Stimulated activated CD4-positive, alpha-beta T cell treated with anti-CD3 and anti-CD28 coated beads, Interleukin-12 subunit alpha, Interleukin-12 subunit beta, amount 100 ng/mL, for 24 hours (primary cell): ENCODE measurements around the gene COL9A3.

Experiments
- DNase-seq, 2 experiments: peaks; one replicate each; pipeline ENCODE4 v3.0.0-alpha.2; 2020; ENCODE audit warnings: low read depth in 2 of 2

COL9A3 gene

DNA sequence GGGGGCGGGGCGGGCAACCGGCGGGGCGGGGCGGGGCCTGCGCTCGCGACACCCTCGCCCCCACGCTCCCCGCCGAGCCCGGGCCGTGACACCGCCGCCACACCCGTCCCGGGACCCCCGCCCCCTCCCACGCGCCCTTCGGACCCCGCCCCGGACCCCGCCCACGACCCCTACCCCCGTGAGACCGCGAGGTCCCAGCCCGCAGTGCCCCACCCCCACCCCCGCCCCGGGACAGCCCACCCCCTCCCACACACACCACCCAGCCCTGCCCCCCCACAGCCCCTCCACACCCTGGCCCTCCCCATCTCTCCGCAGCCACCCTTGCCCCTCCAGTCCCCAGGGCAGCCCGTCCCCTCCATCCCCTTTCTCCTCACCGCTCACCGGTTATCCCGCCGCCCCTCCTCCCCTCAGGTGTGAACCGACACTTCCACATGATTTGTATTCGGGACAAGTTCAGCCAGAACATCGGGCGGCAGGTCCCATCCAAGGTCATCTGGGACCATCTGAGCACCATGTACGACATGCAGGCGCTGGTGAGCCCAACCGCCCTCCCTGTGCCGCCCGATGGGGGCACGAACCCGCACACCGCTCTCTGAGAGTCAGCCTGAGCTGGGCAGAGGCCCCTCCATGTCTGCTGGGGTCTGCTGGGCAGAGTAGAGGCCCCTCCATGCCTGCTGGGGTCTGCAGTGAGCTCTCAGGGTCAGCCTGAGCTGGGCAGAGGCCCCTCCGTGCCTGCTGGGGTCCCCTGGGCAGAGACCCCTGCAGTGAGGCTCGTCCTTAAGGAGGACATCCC lies 20.0 kb upstream of the COL9A3 start:
- DNase-seq: no peak

GRCh38 chr20:62797671-62798532 lies 18.9 kb upstream of the COL9A3 start:
- no peak for DNase-seq

- no peak for DNase-seq
These were observed 17.8 kb upstream of the COL9A3 start for GRCh38 chr20:62799036-62799435.

DNA sequence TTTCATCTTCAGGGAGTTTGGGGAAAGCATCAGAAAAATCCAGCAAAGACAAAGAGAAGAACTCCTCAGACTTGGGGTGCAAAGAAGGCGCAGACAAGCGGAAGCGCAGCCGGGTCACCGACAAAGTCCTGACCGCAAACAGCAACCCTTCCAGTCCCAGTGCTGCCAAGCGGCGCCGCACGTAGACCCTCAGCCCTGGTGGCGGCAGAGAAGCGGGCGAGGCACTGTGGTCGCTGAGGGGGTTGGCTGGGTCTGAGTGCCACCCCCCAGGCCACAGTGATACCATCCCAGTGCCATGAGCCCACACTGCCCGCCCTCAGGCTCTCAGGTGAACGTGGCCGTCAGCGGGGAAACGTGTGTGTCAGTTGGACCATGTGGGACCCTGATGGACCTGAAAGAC lies 17.4 kb upstream of the COL9A3 start:
- DNase-seq: no peak

DNA sequence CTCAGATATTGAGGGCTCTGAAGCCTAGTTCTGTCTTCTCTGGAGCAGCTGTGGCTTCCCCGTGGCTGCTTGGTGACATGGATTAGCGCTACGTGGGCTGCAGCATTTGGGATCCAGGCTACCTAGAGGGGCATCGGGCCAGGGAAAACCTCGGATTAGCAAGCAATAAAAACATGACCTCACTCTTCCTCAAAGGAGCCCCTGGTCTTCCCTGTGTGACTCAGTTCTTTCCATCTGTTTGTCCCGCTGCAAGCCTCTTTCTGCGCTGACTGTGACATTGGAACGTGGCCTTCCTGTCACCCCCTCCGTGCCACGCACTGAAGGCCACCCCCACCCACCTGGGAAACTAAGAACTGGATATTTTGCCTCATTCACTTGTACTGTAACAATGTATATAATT lies 17.0 kb upstream of the COL9A3 start:
- no peak for DNase-seq

DNA sequence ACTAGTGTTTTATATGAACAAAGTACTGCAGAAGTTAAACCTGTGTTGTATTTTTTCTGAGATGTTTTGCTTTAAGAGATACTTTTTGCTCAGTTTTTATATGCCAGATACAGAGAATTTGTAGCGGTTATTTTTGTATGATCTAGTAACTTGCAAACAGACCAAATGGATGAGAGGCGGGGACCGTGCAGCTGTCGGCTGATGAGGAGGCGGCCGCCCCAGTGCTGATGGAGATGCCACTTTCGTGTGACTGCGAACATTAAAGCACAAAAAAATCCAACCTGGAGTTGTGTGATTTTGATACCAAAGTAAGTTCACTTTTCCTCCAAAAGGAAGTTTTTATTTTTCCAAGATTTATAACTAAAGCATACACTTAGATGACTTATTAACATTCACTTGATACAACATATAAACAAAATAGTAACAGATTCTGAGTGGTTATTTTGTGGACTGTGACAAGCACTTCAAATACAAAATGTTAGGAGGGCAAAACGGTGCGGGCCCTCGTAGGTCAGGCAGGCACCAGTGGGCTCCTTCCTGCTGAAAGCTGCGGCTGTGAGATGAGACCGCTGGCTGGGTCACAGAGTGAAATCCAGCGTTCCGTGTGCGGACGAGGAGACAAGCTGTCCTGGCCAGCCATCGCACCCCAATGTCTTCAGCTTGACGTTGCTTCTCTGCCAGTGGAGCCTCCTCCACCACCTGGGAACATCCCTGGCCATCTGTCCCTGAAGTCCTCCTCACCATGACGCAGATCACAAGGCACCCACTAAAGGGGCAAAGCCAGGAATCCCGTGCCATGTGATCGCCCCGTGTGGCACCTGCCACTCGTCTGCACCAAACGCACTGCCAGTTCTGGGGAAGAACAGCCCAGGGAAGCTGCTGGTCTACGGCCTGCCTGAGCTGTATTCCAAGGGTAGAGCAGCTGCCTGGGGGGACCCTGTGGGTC lies 16.3 kb upstream of the COL9A3 start:
- no peak for DNase-seq

DNA sequence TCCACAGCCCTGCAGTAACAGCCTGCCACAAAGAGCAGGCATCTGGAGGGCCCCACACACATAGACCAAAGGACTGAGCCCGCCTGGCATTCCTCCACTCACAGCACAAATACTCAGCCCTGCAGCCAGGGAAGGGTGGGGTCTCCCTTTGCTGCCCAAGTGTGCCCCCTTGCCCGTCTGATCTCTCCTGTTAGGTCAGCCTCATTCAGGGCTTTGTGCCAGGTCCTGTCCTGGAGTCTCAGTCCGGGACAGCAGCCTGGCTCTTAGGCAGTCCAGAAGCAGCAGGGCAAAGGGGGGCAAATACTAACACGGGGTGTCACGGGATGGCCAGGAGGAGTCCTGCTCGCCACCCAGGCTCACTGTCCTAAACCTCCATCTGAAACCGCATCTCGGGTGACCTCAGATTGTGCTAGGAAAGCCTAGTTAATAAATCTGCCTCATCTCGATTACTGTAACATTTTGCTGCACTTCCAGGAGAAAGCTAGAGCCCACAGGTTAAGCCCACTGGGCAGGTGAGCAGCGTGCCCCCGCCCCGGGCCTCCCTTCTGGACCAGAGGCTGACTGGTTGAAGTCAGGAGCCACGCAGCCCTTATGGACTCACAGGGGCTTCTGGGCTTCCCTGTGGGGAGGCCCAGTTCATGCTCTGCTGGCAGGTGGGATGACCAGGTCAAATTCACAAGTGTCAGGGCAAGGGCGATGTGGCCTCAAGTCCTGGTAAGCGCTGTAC lies 15.4 kb upstream of the COL9A3 start:
- no peak for DNase-seq

- DNase-seq: no peak
These were observed 14.7 kb upstream of the COL9A3 start for GRCh38 chr20:62802026-62802712.

- no peak for DNase-seq
These were observed 12.7 kb upstream of the COL9A3 start for GRCh38 chr20:62804021-62804626.

GRCh38 chr20:62804627-62805154 lies 12.2 kb upstream of the COL9A3 start, which contains the start of gene OGFR:
Gene OGFR (plus strand): TSS chr20:62804835. CDS start chr20:62804860, 25 bp downstream.
- peak; percentile 44 to 53 for DNase-seq

- DNase-seq: no peak
These were observed 11.6 kb upstream of the COL9A3 start for GRCh38 chr20:62805155-62805710.

- no peak for DNase-seq
These were observed 11.0 kb upstream of the COL9A3 start for GRCh38 chr20:62805711-62806382.

DNA sequence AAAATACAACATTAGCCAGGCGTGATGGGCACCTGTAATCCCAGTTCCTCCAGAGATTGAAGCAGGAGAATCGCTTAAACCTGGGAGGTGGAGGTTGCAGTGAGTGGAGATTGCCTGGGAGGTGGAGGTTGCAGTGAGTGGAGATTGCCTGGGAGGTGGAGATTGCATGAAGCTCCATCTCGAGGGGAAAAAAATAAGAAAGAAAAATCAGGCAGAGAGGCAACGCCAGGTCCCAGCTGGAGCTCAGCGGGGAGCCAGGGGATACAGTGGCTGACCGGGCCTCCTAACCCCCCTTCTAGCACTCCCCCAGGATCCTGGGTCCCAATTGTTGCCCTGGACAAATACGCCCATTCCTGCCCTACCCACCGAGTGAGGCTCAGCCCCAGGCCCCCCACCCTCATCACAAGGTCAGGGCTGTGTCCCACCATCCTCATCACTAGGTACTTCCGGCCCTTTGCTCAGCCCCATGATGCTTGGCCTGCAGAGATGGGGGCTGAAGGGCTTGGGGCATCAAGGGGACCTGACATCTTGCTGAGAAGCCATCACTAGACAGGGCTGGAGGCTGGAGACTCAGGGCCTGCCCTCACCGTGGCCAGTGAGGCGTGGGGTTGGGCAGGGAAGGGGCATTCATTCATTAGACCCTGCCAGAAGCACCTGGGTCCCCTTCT lies 10.3 kb upstream of the COL9A3 start:
- DNase-seq: no peak

- DNase-seq: no peak
These were observed 9.2 kb upstream of the COL9A3 start for GRCh38 chr20:62807444-62808210.

GRCh38 chr20:62808211-62808865 lies 8.5 kb upstream of the COL9A3 start:
- DNase-seq: peak; percentile 37 to 68

DNA sequence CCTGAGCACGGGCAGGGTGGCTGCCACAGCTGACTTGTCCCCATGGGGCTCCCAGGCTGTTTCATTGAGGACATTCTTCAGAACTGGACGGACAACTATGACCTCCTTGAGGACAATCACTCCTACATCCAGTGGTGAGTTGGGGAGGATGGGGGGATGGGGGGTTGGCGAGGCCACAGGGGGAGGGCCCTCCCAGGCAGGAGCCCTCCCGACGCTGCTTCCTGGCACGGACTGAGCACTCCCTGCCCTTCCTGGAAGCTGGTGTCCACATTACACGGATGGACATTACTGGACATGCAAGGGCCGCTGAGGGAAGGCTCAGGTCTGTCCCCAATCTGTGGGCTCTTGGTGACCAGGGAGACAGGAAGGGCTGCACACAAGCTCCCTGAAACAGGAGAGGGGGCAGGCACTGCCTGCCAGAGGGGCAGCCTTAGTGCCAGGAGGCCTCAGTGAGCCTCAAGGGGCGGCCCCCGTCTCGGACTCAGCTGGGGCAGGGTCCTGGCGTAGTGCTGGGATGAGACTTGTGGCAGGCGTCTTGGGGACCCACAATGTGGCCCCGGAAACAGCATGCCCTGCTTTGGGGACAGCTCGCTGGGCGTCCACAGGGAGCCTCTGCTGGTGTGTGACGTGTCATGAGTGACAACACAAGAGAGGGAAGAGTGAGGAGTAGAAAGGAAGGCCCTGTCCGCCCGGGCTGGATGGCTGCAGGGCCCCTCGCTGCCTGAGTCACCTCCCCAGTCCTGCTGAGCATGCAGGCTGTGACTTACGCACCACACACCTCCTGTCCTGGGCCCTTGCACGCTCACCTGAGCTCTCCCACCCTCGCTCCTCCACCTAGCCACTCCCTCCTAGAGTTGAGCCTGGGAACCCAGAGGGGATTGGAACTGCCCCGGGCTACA lies 7.1 kb upstream of the COL9A3 start:
- DNase-seq: no peak
